Fibroblast of lung (primary cell): ENCODE data around the gene MYO9A. TPM values are rescaled to one million over a fixed set of nuclear protein-coding genes. Genes with fewer than 3 reads are reported as not detected.

Experiments used
- DNase-seq, 2 donors: peaks; one replicate each; pipeline versions ENCODE4 v3.0.0 to v3.0.0-alpha.2; 2010; ENCODE audit warnings: low read depth in 2 of 2
- H2AFZ ChIP-seq: 2 replicates; pipeline ENCODE4 v1.5.1; 2012; ENCODE audit warnings: low read length, control low read depth, inconsistent platforms
- H3K27ac ChIP-seq: 2 replicates; pipeline ENCODE4 v1.5.1; 2011; ENCODE audit warnings: low read length, control low read depth; ENCODE audit not compliant: insufficient read depth
- H3K27me3 ChIP-seq: 2 replicates; pipeline ENCODE4 v1.5.1; 2011; ENCODE audit warnings: mild to moderate bottlenecking, low read length; ENCODE audit not compliant: control insufficient read depth, insufficient read depth
- H3K36me3 ChIP-seq: 2 replicates; pipeline ENCODE4 v1.5.1; 2011; ENCODE audit warnings: low read length; ENCODE audit not compliant: control insufficient read depth, insufficient read depth
- H3K4me1 ChIP-seq: 2 replicates; pipeline ENCODE4 v1.5.1; 2011; ENCODE audit warnings: low read length; ENCODE audit not compliant: control insufficient read depth, insufficient read depth; ENCODE audit errors: extremely low read depth
- H3K4me2 ChIP-seq: 2 replicates; pipeline ENCODE4 v1.5.1; 2011; ENCODE audit warnings: low read length, control low read depth; ENCODE audit not compliant: insufficient read depth; ENCODE audit errors: extremely low read depth
- H3K4me3 ChIP-seq, 4 experiments: fragments of 200-600 bp in 1 of 4; sonication (generic) in 1 of 4; replicated peaks in 1 of 4; 2 replicates each; pipeline ENCODE4 v1.5.1; 2011 to 2016; ENCODE audit warnings: low read length in 4 of 4, low read depth in 3 of 4, mild to moderate bottlenecking in 3 of 4, control low read depth in 2 of 4, inconsistent platforms in 1 of 4, mixed read lengths in 1 of 4; ENCODE audit not compliant: insufficient read depth in 1 of 4; ENCODE audit errors: control extremely low read depth in 1 of 4
- H3K79me2 ChIP-seq: 2 replicates; pipeline ENCODE4 v1.5.1; 2012; ENCODE audit warnings: mild to moderate bottlenecking, low read length, inconsistent platforms; ENCODE audit not compliant: control insufficient read depth, insufficient read depth
- H3K9ac ChIP-seq: 2 replicates; pipeline ENCODE4 v1.5.1; 2011; ENCODE audit warnings: mild to moderate bottlenecking, low read length, control low read depth; ENCODE audit not compliant: insufficient read depth
- H3K9me3 ChIP-seq: 2 replicates; pipeline ENCODE4 v1.5.1; 2012; ENCODE audit warnings: low read depth, low read length; ENCODE audit not compliant: control insufficient read depth, insufficient read depth
- H4K20me1 ChIP-seq: 2 replicates; pipeline ENCODE4 v1.5.1; 2011; ENCODE audit warnings: low read length; ENCODE audit not compliant: control insufficient read depth, insufficient read depth; ENCODE audit errors: extremely low read depth
- CTCF ChIP-seq, 2 donors: IDR thresholded peaks in 1 of 2; conservative IDR thresholded peaks in 1 of 2; 1 replicate in 1 of 2; 2 replicates in 1 of 2; pipeline ENCODE4 v1.5.1; 2011 to 2012; ENCODE audit warnings: low read length in 2 of 2, control low read depth in 1 of 2, inconsistent platforms in 1 of 2, low read depth in 1 of 2, mild to moderate bottlenecking in 1 of 2
- EZH2 ChIP-seq: IDR thresholded peaks from 2 replicates; pipeline ENCODE4 v1.5.1; 2012; ENCODE audit warnings: low read length, control low read depth, mild to moderate bottlenecking; ENCODE audit errors: missing control alignments
- polyA plus RNA-seq, 2 donors: library from polyadenylated mRNA; depleted of rRNA in 1 of 2; stranded (reverse) in 1 of 2; unstranded in 1 of 2; fragments of >200 nt; gene quantifications; 2 replicates each; pipeline ENCODE4 v1.2.1, GENCODE V29; 2011 to 2012; ENCODE audit warnings: missing spikeins in 1 of 2
- total RNA-seq: library from RNA; depleted of rRNA; stranded (reverse); fragments of >200 nt; gene quantifications from 2 replicates; pipeline ENCODE4 v1.2.1, GENCODE V29; 2014

The MYO9A gene
- total and polyA plus RNA-seq, 2 donors (not counting 1 experiment from before 2014, with no cell fraction given) = 12.8 to 48.6 TPM

GRCh38 chr15:72092691-72093090 lies 25.3 kb downstream of the MYO9A start:
- no peaks in the 10 kb centered on the region for H3K27me3 ChIP-seq
- H3K79me2 ChIP-seq = no peaks in the 10 kb centered on the region
- H3K9ac ChIP-seq = no peak overlapping the region
- no peaks in the 10 kb centered on the region for H3K4me1 ChIP-seq
- H3K4me3 ChIP-seq = no peak overlapping the region
- H3K4me2 ChIP-seq = no peak overlapping the region
- no peak for DNase-seq
- H3K27ac ChIP-seq = no peak overlapping the region
- H4K20me1 ChIP-seq = no peaks in the 10 kb centered on the region
- no peak overlapping the region for H2AFZ ChIP-seq
- H3K36me3 ChIP-seq = no peaks in the 10 kb centered on the region
- no peaks in the 10 kb centered on the region for H3K9me3 ChIP-seq
- TF ChIP-seq EZH2 = no peak
- no peak for TF ChIP-seq CTCF (conservative IDR thresholded peaks at IDR 0.05 in 1 of 2, IDR thresholded peaks at IDR 0.05 in 1 of 2; ENCODE audit: low read depth in 1 of 2, low read length in 2 of 2)

- no peaks in the 10 kb centered on the region for H3K4me1 ChIP-seq
- H2AFZ ChIP-seq = no peak overlapping the region
- H3K9ac ChIP-seq = no peak overlapping the region
- H3K4me3 ChIP-seq = no peak overlapping the region
- no peaks in the 10 kb centered on the region for H3K27me3 ChIP-seq
- H4K20me1 ChIP-seq = no peaks in the 10 kb centered on the region
- no peaks in the 10 kb centered on the region for H3K36me3 ChIP-seq
- no peak overlapping the region for H3K4me2 ChIP-seq
- DNase-seq = no peak
- no peaks in the 10 kb centered on the region for H3K79me2 ChIP-seq
- TF ChIP-seq CTCF (conservative IDR thresholded peaks at IDR 0.05 in 1 of 2, IDR thresholded peaks at IDR 0.05 in 1 of 2; ENCODE audit: low read depth in 1 of 2, low read length in 2 of 2) = no peak
- TF ChIP-seq EZH2 = no peak
- H3K9me3 ChIP-seq = no peaks in the 10 kb centered on the region
- H3K27ac ChIP-seq = no peak overlapping the region
Measured at GRCh38 chr15:72092006-72092405, 25.9 kb downstream of the MYO9A start.

- no peak for TF ChIP-seq CTCF (conservative IDR thresholded peaks at IDR 0.05 in 1 of 2, IDR thresholded peaks at IDR 0.05 in 1 of 2; ENCODE audit: low read depth in 1 of 2, low read length in 2 of 2)
- TF ChIP-seq EZH2 = no peak
- Histone ChIP-seq H2AFZ (no peak overlapping the region), H3K4me3 (no peak overlapping the region), H3K9me3 (no peaks in the 10 kb centered on the region), H3K4me2 (no peak overlapping the region), H3K79me2 (no peaks in the 10 kb centered on the region), H4K20me1 (no peaks in the 10 kb centered on the region), H3K4me1 (no peaks in the 10 kb centered on the region), H3K36me3 (no peaks in the 10 kb centered on the region), H3K27me3 (no peaks in the 10 kb centered on the region), H3K27ac (no peak overlapping the region), H3K9ac (no peak overlapping the region)
- DNase-seq = no peak
Measured at GRCh38 chr15:72086920-72087648, 30.9 kb downstream of the MYO9A start.
